Measurements from ENCODE around the gene FRMD1.

GRCh38 chr6:168053086-168053956, 25.7 kb downstream of the FRMD1 start:
- TF ChIP-seq CTCF (IDR thresholded peaks at IDR 0.05) (no peak), EP300 (IDR thresholded peaks at IDR 0.05) (no peak), POLR2A (IDR thresholded peaks at IDR 0.05) (no peak)

Measured in upper lobe of left lung (tissue), 4 donors.